ENCODE measurements around the gene GAB2.
"Not testable (repeated sequence)": the region's sequence is repeated elsewhere in the genome, so short reads cannot be mapped to it uniquely, and the experiment has no call there.

- TF ChIP-seq, protein P1, sequence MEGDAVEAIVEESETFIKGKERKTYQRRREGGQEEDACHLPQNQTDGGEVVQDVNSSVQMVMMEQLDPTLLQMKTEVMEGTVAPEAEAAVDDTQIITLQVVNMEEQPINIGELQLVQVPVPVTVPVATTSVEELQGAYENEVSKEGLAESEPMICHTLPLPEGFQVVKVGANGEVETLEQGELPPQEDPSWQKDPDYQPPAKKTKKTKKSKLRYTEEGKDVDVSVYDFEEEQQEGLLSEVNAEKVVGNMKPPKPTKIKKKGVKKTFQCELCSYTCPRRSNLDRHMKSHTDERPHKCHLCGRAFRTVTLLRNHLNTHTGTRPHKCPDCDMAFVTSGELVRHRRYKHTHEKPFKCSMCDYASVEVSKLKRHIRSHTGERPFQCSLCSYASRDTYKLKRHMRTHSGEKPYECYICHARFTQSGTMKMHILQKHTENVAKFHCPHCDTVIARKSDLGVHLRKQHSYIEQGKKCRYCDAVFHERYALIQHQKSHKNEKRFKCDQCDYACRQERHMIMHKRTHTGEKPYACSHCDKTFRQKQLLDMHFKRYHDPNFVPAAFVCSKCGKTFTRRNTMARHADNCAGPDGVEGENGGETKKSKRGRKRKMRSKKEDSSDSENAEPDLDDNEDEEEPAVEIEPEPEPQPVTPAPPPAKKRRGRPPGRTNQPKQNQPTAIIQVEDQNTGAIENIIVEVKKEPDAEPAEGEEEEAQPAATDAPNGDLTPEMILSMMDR (IDR thresholded peaks at IDR 0.05), result not testable (repeated sequence)
- not testable (repeated sequence) for TF ChIP-seq POLR2A (IDR thresholded peaks at IDR 0.05)
Measured at GRCh38 chr11:78464787-78465168, 47.2 kb upstream of the GAB2 start.
